Gastrocnemius medialis (tissue), 4 donors: ENCODE results near the gene TRIOBP.

ENCODE experiments used
- POLR2A ChIP-seq, 2 donors: fragments of 450-650 bp; IDR thresholded peaks; one replicate each; pipeline ENCODE4 v1.6.1; 2017; ENCODE audit warnings: antibody characterized with exemption in 2 of 2, mild to moderate bottlenecking in 2 of 2, moderate library complexity in 2 of 2
- TF ChIP-seq, protein P1 (sequence below), 5 experiments: fragments of 450-650 bp in 3 of 5; fragments of 200-600 bp in 2 of 5; sonication (generic) in 2 of 5; IDR thresholded peaks in 4 of 5; conservative IDR thresholded peaks in 1 of 5; 1 replicate in 4 of 5; 2 replicates in 1 of 5; pipeline ENCODE4 v1.5.1; 2016 to 2019; ENCODE audit warnings: antibody characterized with exemption in 5 of 5, mild to moderate bottlenecking in 3 of 5, moderate library complexity in 3 of 5

DNA sequence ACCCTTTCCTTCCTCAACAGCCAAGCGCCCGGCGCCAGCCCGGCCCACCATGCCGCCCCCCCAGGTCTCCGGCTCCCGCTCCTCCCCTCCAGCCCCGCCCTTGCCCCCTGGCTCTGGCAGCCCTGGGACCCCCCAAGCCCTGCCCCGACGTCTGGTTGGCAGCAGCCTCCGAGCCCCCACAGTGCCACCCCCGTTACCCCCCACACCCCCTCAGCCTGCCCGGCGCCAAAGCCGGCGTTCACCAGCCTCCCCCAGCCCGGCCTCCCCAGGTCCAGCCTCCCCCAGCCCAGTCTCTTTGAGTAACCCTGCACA is 41.6 kb upstream of the TRIOBP start:
- TF ChIP-seq, protein P1, sequence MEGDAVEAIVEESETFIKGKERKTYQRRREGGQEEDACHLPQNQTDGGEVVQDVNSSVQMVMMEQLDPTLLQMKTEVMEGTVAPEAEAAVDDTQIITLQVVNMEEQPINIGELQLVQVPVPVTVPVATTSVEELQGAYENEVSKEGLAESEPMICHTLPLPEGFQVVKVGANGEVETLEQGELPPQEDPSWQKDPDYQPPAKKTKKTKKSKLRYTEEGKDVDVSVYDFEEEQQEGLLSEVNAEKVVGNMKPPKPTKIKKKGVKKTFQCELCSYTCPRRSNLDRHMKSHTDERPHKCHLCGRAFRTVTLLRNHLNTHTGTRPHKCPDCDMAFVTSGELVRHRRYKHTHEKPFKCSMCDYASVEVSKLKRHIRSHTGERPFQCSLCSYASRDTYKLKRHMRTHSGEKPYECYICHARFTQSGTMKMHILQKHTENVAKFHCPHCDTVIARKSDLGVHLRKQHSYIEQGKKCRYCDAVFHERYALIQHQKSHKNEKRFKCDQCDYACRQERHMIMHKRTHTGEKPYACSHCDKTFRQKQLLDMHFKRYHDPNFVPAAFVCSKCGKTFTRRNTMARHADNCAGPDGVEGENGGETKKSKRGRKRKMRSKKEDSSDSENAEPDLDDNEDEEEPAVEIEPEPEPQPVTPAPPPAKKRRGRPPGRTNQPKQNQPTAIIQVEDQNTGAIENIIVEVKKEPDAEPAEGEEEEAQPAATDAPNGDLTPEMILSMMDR (IDR thresholded peaks at IDR 0.05 in 4 of 5, conservative IDR thresholded peaks at IDR 0.05 in 1 of 5): no peak
- no peak for TF ChIP-seq POLR2A (IDR thresholded peaks at IDR 0.05)
